H9 (cell line): Measurements from ENCODE around the gene SRRD. TPM values are rescaled to one million over a fixed set of nuclear protein-coding genes. Genes with fewer than 3 reads are reported as not detected.

Experiments used
- DNase-seq: peaks from one replicate; pipeline ENCODE4 v3.0.0-alpha.2; 2017
- H2AFZ ChIP-seq: one replicate; pipeline ENCODE4 v1.6.1; 2013; ENCODE audit warnings: mild to moderate bottlenecking, low read length, control low read depth, moderate library complexity
- H2AK5ac ChIP-seq: 2 replicates; pipeline ENCODE4 v1.6.1; 2013; ENCODE audit warnings: low read length, control low read depth, mixed read lengths; ENCODE audit not compliant: insufficient read length
- H2BK120ac ChIP-seq: one replicate; pipeline ENCODE4 v1.6.1; 2013; ENCODE audit warnings: low read depth, mild to moderate bottlenecking, low read length, control low read depth, inconsistent platforms; ENCODE audit not compliant: poor library complexity, severe bottlenecking
- H2BK12ac ChIP-seq: 2 replicates; pipeline ENCODE4 v1.6.1; 2013; ENCODE audit warnings: low read length, control low read depth, mixed read lengths, low read depth; ENCODE audit not compliant: insufficient read length
- H2BK15ac ChIP-seq: 2 replicates; pipeline ENCODE4 v1.6.1; 2013; ENCODE audit warnings: low read depth, low read length, control low read depth
- H2BK20ac ChIP-seq: one replicate; pipeline ENCODE4 v1.6.1; 2013; ENCODE audit warnings: low read depth, mild to moderate bottlenecking, low read length, control low read depth, inconsistent platforms; ENCODE audit not compliant: poor library complexity, severe bottlenecking
- H2BK5ac ChIP-seq: 2 replicates; pipeline ENCODE4 v1.6.1; 2013; ENCODE audit warnings: low read length, control low read depth, mixed read lengths; ENCODE audit not compliant: insufficient read length
- H3K14ac ChIP-seq: 2 replicates; pipeline ENCODE4 v1.6.1; 2013; ENCODE audit warnings: low read length, control low read depth; ENCODE audit not compliant: insufficient read depth
- H3K18ac ChIP-seq: 2 replicates; pipeline ENCODE4 v1.6.1; 2013; ENCODE audit warnings: low read depth, mild to moderate bottlenecking, mixed read lengths, low read length, control low read depth; ENCODE audit not compliant: insufficient read length
- H3K23ac ChIP-seq: 2 replicates; pipeline ENCODE4 v1.6.1; 2013; ENCODE audit warnings: low read length, control low read depth, mixed read lengths, low read depth; ENCODE audit not compliant: insufficient read length
- H3K23me2 ChIP-seq: 2 replicates; pipeline ENCODE4 v1.6.1; 2013; ENCODE audit warnings: low read depth, mild to moderate bottlenecking, mixed read lengths, low read length, control low read depth; ENCODE audit not compliant: insufficient read length, poor library complexity, severe bottlenecking
- H3K27ac ChIP-seq: 2 replicates; pipeline ENCODE4 v1.5.1; 2013; ENCODE audit warnings: low read length, control low read depth, mixed read lengths, low read depth; ENCODE audit not compliant: insufficient read length
- H3K27me3 ChIP-seq: 2 replicates; pipeline ENCODE4 v1.6.1; 2013; ENCODE audit warnings: low read length, control low read depth, inconsistent platforms; ENCODE audit not compliant: insufficient read depth
- H3K4ac ChIP-seq: 2 replicates; pipeline ENCODE4 v1.6.1; 2013; ENCODE audit warnings: low read depth, mild to moderate bottlenecking, control low read depth, inconsistent platforms, low read length, moderate library complexity
- H3K4me1 ChIP-seq: 2 replicates; pipeline ENCODE4 v1.6.1; 2013; ENCODE audit warnings: low read length, control low read depth, inconsistent platforms; ENCODE audit not compliant: insufficient read depth
- H3K4me2 ChIP-seq: 2 replicates; pipeline ENCODE4 v1.6.1; 2013; ENCODE audit warnings: low read length, control low read depth, mixed read lengths; ENCODE audit not compliant: insufficient read length, insufficient read depth
- H3K56ac ChIP-seq: 2 replicates; pipeline ENCODE4 v1.6.1; 2013; ENCODE audit warnings: low read depth, mild to moderate bottlenecking, mixed read lengths, low read length, control low read depth; ENCODE audit not compliant: insufficient read length
- H3K79me1 ChIP-seq: 2 replicates; pipeline ENCODE4 v1.6.1; 2013; ENCODE audit warnings: low read depth, mild to moderate bottlenecking, moderate library complexity, low read length, control low read depth, inconsistent platforms; ENCODE audit not compliant: insufficient read depth, poor library complexity, severe bottlenecking
- H3K79me2 ChIP-seq: 2 replicates; pipeline ENCODE4 v1.6.1; 2013; ENCODE audit warnings: low read length, control low read depth, inconsistent platforms; ENCODE audit not compliant: insufficient read depth
- H3K9ac ChIP-seq: 2 replicates; pipeline ENCODE4 v1.6.1; 2013; ENCODE audit warnings: low read length, control low read depth, mixed read lengths; ENCODE audit not compliant: insufficient read length; ENCODE audit errors: extremely low read depth
- H3K9me3 ChIP-seq: one replicate; pipeline ENCODE4 v1.6.1; 2013; ENCODE audit warnings: low read depth, low read length, inconsistent platforms; ENCODE audit not compliant: control insufficient read depth
- H3T11ph ChIP-seq: one replicate; pipeline ENCODE4 v1.6.1; 2013; ENCODE audit warnings: mild to moderate bottlenecking, low read length, control low read depth, inconsistent platforms
- H4K20me1 ChIP-seq: one replicate; pipeline ENCODE4 v1.6.1; 2013; ENCODE audit not compliant: control insufficient read depth, insufficient read length, insufficient read depth
- H4K5ac ChIP-seq: 2 replicates; pipeline ENCODE4 v1.6.1; 2013; ENCODE audit warnings: low read depth, mild to moderate bottlenecking, mixed read lengths, low read length, control low read depth; ENCODE audit not compliant: insufficient read length
- H4K8ac ChIP-seq: replicated peaks from 2 replicates; pipeline ENCODE4 v1.6.1; 2013; ENCODE audit warnings: low read length, control low read depth, mixed read lengths, low read depth; ENCODE audit not compliant: insufficient read length
- H4K91ac ChIP-seq: 2 replicates; pipeline ENCODE4 v1.6.1; 2013; ENCODE audit warnings: low read depth, mild to moderate bottlenecking, moderate library complexity, mixed read lengths, low read length, control low read depth; ENCODE audit not compliant: insufficient read length
- H3K27ac Mint-ChIP-seq, 3 experiments: 2 replicates in 2 of 3; 3 replicates in 1 of 3; pipeline ENCODE4 v1.8.0; 2020 to 2021; ENCODE audit warnings: mixed read lengths in 3 of 3, mild to moderate bottlenecking in 1 of 3, moderate library complexity in 1 of 3
- H3K27me3 Mint-ChIP-seq: 2 replicates; pipeline ENCODE4 v1.8.0; 2021; ENCODE audit warnings: low read depth, mild to moderate bottlenecking, moderate library complexity, mixed read lengths
- H3K36me3 Mint-ChIP-seq, 3 experiments: 2 replicates in 2 of 3; 3 replicates in 1 of 3; pipeline ENCODE4 v1.8.0; 2020 to 2021; ENCODE audit warnings: low read depth in 3 of 3, mixed read lengths in 3 of 3; ENCODE audit not compliant: insufficient read depth in 1 of 3
- H3K4me1 Mint-ChIP-seq, 2 experiments: 2 replicates each; pipeline ENCODE4 v1.8.0; 2020; ENCODE audit warnings: mixed read lengths in 2 of 2
- H3K4me3 Mint-ChIP-seq, 2 experiments: 2 replicates in 1 of 2; 3 replicates in 1 of 2; pipeline ENCODE4 v1.8.0; 2020 to 2021; ENCODE audit warnings: mild to moderate bottlenecking in 2 of 2, mixed read lengths in 2 of 2, moderate library complexity in 1 of 2
- H3K9me3 Mint-ChIP-seq, 2 experiments: 2 replicates in 1 of 2; 3 replicates in 1 of 2; pipeline ENCODE4 v1.8.0; 2020; ENCODE audit warnings: mild to moderate bottlenecking in 2 of 2, mixed read lengths in 2 of 2, moderate library complexity in 1 of 2
- WGBS: extraction: QIAGEN DNeasy Blood & Tissue Kit; methylation state at CpG from one replicate; pipeline ENCODE4 v1.1.7; 2013; ENCODE audit warnings: missing lambda C conversion rate, low lambda C conversion rate, mixed read lengths; ENCODE audit not compliant: insufficient read length; ENCODE audit errors: extremely low coverage; 5-methylcytosine and 5-hydroxymethylcytosine counted together
- total RNA-seq: library from RNA; stranded (reverse); gene quantifications from 2 replicates; pipeline ENCODE4 v1.2.1, GENCODE V29; 2021
- TF ChIP-seq, protein P1 (sequence below): fragments of 200-600 bp; sonication (generic); conservative IDR thresholded peaks from 3 replicates; pipeline ENCODE4 v1.8.0; 2021; ENCODE audit warnings: antibody characterized with exemption, mild to moderate bottlenecking

The SRRD gene
- total RNA-seq, 1 experiment from 2014 or later = 36.0 TPM

DNA sequence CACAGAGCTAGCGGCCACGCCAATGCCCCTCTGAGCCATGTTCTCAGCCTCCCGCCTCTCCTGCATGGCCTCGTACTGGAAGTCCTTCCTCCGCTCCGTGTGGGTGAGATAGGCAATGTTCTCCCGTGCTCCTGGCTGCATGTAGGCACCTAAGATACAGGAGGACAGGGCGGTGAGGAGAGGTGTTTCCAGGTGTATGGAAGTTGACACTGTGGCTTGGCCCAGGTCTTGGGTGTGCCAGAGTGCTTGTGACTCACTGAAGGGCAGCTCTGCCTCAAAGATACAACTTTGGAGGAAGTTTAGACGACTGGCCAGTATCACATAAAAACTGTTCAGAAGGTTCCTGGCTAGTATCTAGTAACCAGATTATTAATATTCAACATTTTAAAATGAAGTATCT, 8.5 kb downstream of the SRRD start:
- Histone ChIP-seq H3K79me2 (no peaks in the 10 kb centered on the region), H2BK120ac (no peak overlapping the region), H3K4me2 (no peak overlapping the region), H2AK5ac (no peak overlapping the region), H2BK20ac (no peak overlapping the region), H3K23me2 (no peaks in the 10 kb centered on the region), H3K4ac (no peak overlapping the region), H2BK12ac (no peak overlapping the region), H4K5ac (no peak overlapping the region), H3K4me1 (no peaks in the 10 kb centered on the region), H4K91ac (no peak overlapping the region), H2BK15ac (no peak overlapping the region), H3K9me3 (no peaks in the 10 kb centered on the region), H3K23ac (no peak overlapping the region), H4K8ac (no peak overlapping the region), H3K9ac (no peak overlapping the region), H3K56ac (no peak overlapping the region), H3K79me1 (no peaks in the 10 kb centered on the region), H2AFZ (no peak overlapping the region), H3K27me3 (no peaks in the 10 kb centered on the region), H2BK5ac (no peak overlapping the region), H3K18ac (no peak overlapping the region), H3T11ph (no peak overlapping the region), H4K20me1 (no peaks in the 10 kb centered on the region), H3K14ac (no peak overlapping the region), H3K27ac (no peak overlapping the region)
- Mint-ChIP-seq H3K9me3 (no peaks in the 10 kb centered on the region), H3K36me3 (peaks cover 38 to 92% (median 79%) of the 10 kb centered on the region in 3 experiments; a peak in 6 of 7 replicates), H3K27me3 (no peaks in the 10 kb centered on the region), H3K27ac (no peak overlapping the region), H3K4me3 (no peak overlapping the region), H3K4me1 (no peaks in the 10 kb centered on the region)
- TF ChIP-seq, protein P1, sequence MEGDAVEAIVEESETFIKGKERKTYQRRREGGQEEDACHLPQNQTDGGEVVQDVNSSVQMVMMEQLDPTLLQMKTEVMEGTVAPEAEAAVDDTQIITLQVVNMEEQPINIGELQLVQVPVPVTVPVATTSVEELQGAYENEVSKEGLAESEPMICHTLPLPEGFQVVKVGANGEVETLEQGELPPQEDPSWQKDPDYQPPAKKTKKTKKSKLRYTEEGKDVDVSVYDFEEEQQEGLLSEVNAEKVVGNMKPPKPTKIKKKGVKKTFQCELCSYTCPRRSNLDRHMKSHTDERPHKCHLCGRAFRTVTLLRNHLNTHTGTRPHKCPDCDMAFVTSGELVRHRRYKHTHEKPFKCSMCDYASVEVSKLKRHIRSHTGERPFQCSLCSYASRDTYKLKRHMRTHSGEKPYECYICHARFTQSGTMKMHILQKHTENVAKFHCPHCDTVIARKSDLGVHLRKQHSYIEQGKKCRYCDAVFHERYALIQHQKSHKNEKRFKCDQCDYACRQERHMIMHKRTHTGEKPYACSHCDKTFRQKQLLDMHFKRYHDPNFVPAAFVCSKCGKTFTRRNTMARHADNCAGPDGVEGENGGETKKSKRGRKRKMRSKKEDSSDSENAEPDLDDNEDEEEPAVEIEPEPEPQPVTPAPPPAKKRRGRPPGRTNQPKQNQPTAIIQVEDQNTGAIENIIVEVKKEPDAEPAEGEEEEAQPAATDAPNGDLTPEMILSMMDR = no peak
- WGBS = no CpG with 5 or more reads among the region's 9 CpGs
- no peak for DNase-seq
